MG63 (cell line): Measurements from ENCODE around the gene RNF212B. TPM values are rescaled to one million over a fixed set of nuclear protein-coding genes. Genes with fewer than 3 reads are reported as not detected.
"Not testable (repeated sequence)": the region's sequence is repeated elsewhere in the genome, so short reads cannot be mapped to it uniquely, and the experiment has no call there.

Experiments
- DNase-seq: peaks from one replicate; pipeline ENCODE4 v3.0.0-alpha.2; 2020
- H3K27me3 ChIP-seq: fragments of 250-450 bp; sonication (Bioruptor Pico); 2 replicates; pipeline ENCODE4 v1.5.1; 2020; ENCODE audit warnings: mild to moderate bottlenecking, moderate library complexity
- H3K36me3 ChIP-seq: fragments of 250-450 bp; sonication (Bioruptor Pico); 2 replicates; pipeline ENCODE4 v1.5.1; 2020; ENCODE audit warnings: mild to moderate bottlenecking, moderate library complexity
- H3K4me3 ChIP-seq: fragments of 250-450 bp; sonication (Bioruptor Pico); 2 replicates; pipeline ENCODE4 v1.5.1; 2020; ENCODE audit warnings: mild to moderate bottlenecking, moderate library complexity
- H3K9me3 ChIP-seq: fragments of 250-450 bp; sonication (Bioruptor Pico); 2 replicates; pipeline ENCODE4 v1.5.1; 2020; ENCODE audit warnings: mild to moderate bottlenecking, moderate library complexity
- total RNA-seq: library from RNA; depleted of rRNA; stranded (reverse); fragments of >200 nt; shearing (Covaris generic); gene quantifications from 2 replicates; pipeline ENCODE4 v1.2.3, GENCODE V29; 2014; ENCODE audit warnings: low replicate concordance; rRNA removed

The RNF212B gene, protein sequence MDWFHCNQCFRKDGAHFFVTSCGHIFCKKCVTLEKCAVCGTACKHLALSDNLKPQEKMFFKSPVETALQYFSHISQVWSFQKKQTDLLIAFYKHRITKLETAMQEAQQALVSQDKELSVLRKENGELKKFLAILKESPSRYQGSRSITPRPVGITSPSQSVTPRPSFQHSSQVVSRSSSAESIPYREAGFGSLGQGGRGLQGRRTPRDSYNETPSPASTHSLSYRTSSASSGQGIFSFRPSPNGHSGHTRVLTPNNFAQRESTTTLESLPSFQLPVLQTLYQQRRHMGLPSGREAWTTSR
- total RNA-seq, result not detected in 2 replicates

DNA sequence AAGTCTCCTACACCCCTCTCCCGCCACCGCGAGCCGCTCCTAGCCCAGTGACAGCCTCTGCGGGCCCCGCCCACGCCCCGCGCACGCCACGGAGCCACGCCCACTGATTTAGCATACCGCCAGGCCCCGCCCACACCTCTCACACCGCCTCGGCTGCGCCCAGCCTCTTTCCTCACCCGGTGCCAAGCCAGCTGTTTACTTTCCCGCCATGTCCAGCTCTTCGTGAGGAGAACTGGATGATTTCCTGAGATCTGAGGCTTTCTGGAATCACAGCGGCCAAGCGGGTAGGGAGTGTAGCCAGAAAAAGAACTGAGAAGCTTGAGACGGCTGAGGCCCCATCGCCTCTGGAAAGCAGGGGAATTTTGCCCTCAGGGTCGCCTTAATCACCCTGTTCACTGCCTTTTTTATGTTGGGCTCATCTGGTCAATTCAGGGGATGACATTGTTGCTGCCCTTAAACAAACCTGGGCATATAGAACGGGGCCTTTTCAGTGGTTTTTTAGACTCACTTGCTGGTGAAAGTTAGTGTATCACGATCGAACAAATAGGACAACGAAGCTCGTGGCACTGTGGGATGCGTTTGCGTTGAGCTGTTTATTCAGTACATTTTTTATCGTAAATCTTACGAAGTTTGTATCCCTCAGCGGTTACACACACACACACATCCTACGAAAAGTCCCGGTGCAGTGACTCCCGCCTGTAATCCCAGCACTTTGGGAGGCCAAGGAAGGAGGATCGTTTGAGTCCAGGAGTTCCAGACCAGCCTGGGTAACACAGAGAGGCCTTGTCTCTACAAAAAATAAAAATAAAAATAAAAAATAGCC, at the start of gene RNF212B:
Gene RNF212B, plus strand, starts transcription at position 165 of the 823 bp plus-strand sequence. CDS start 2,410 bp downstream, outside the sequence.
- peak; percentile 87 for DNase-seq

DNA sequence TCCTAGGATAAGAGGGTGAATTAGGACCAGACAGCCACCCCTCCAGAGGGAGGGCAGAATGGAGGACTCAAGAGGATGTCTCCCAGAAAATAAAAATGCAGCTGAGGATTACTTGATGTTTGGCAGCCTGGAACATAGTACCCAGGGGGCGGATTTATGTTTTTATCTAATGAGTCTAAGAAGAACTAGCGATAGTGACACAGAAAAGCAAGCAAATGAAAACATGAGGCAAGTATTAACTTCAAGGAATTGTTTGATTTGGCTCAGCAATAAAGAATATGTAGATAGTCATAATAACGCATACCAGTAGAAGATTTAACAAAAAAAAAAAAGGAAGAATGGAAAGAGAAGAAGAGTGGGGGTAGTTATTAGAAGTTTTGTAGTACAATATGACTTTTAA, 44.3 kb upstream of the RNF212B start:
- no peaks in the 10 kb centered on the region for H3K9me3 ChIP-seq
- no peaks in the 10 kb centered on the region for H3K27me3 ChIP-seq
- no peak overlapping the region for H3K4me3 ChIP-seq
- DNase-seq, result no peak
- no peaks in the 10 kb centered on the region for H3K36me3 ChIP-seq

More for the DNA sequence above, at the start of gene RNF212B:
- Histone ChIP-seq H3K9me3 (no peaks in the 10 kb centered on the region), H3K27me3 (peaks cover 5% of the 10 kb centered on the region; the same call in 1 of the 2 replicates), H3K4me3 (peak within 1 kb of the TSS; percentile 18), H3K36me3 (no peaks in the 10 kb centered on the region)

DNA sequence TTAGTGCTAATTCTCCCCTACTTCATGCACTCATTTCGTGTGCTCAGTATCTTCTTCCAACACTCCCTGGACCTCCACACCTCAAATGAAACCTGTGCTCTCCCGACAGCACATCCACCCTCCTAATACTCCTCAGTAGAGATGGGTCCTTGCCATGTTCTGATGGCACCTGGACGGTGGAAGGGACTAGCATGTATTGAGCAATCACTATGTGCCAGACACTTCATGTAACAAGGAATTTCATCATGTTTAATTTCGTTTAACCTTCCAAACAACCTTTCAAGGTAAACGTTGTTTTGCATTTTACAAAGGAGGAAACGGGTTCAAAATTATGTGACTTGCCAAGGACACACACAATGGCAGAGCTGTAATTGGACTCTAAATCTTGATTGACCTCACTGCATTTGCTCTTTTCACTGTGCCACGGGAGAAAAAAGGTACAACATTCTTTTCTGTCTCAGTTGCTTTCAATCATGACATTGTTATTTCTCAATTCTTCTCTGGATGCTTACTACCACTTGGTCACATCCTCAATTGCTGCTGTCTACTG, 42.1 kb upstream of the RNF212B start:
- Histone ChIP-seq H3K4me3 (no peak overlapping the region), H3K36me3 (no peaks in the 10 kb centered on the region), H3K9me3 (no peaks in the 10 kb centered on the region), H3K27me3 (no peaks in the 10 kb centered on the region)
- no peak for DNase-seq

DNA sequence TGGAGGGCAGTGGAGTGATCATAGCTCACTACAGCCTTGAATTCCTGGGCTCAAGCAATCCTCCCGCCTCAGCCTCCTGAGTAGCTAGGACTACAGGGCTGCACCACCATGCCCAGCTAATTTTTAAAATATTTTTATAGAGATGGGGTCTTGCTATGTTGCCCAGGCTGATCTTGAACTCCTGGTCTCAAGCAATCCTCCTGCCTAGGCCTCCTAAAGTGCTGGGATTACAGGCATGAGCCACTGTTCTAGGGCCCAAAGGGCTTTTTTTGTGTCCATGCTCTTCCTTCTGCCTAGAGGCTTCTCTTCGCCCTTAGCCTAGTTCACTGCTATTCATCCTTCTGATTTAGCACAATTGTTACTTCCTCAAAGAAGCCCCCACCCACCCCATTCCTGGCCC, 41.2 kb upstream of the RNF212B start:
- H3K27me3 ChIP-seq, H3K9me3 ChIP-seq, DNase-seq, H3K4me3 ChIP-seq, H3K36me3 ChIP-seq: not testable (repeated sequence)

DNA sequence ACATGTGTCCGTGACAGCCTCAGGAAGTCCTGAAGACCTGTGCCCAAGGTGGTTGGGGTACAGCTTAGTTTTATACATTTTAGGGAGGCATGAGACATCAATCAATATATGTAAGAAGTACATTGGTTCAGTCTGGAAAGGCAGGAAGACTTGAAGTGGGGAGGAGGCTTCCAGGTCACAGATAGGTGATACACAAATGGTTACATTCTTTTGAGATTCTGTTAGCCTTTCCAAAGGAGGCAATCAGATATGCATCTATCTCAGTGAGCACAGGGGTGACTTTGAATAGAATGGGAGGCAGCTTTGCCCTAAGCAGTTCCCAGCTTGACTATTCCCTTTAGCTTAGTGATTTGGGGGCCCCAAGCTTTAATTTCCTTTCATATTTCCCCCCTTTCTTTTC, 38.6 kb upstream of the RNF212B start:
- not testable (repeated sequence) for H3K27me3 ChIP-seq, H3K9me3 ChIP-seq, H3K36me3 ChIP-seq, H3K4me3 ChIP-seq, DNase-seq

DNA sequence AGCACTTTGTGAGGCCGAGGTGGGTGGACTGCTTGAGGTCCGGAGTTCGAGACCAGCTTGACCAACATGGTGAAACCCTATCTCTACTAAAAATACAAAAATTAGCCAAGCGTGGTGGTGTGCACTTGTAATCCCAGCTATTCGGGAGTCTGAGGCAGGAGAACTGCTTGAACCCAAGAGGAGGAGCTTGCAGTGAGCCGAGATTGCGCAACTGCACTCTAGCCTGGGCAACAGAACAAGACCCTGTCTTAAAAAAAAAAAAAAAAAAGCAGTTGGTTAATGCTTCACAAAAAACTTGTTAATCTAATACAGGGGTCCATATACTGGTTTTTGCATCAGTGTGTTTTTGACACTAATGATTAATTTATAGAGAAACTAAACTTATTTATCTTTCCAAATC, 35.7 kb upstream of the RNF212B start:
- H3K27me3 ChIP-seq, result no peaks in the 10 kb centered on the region
- DNase-seq, result no peak
- no peaks in the 10 kb centered on the region for H3K9me3 ChIP-seq
- no peaks in the 10 kb centered on the region for H3K36me3 ChIP-seq
- no peak overlapping the region for H3K4me3 ChIP-seq

DNA sequence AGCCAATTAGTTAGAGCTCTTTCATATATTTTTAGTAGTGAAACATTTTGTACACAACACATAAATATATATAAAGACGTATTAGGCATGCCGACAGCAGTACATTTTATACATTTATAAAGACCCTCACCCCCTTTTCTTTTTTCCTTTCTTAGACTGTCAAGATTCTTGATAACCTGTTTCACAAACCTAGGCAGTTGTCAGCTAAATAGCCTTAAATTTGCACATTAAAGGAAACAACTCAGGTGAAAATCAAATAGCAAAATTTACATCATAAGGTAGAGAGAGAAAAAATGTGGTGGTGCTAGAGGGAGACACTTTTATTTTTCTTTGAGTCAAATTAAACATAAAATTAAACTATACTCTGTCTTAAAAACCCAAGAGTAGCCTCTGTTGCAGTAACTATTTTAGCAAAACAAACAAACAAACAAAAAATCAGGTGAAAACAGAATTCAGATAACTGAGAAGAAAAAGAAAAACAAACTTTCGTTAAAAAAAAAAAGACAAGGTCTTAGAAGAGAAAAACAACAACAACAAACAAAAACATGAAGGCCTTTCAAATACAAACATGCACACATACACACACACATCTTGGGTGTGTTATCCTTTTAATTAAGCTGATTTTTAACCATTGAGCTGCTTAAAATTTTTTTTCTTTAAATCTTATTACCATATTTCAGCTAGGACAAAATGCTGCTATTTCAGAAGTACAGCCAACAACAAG, 31.2 kb upstream of the RNF212B start:
- Histone ChIP-seq H3K36me3 (no peaks in the 10 kb centered on the region), H3K9me3 (no peaks in the 10 kb centered on the region), H3K27me3 (no peaks in the 10 kb centered on the region), H3K4me3 (no peak overlapping the region)
- no peak for DNase-seq

DNA sequence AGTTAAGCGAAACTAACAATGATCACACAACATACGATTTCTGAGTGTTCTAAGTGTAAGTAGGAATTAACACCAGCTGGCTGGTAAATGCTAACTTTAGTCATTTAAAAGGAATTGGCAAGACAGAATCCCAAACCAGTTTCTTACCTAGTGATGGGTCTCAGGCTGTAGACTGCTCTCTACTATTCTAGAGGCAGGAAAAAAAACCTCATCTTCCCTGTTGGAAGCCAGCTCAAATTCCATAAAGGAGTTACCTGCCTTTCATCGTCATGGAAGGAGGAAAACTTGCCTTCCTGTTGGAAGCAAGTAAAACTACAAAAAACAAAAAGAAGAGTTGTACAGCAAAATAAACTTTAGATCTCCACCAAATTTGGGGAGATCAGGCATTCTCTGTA, 30.6 kb upstream of the RNF212B start:
- no peak for DNase-seq
- H3K4me3 ChIP-seq, result no peak overlapping the region
- H3K9me3 ChIP-seq, result no peaks in the 10 kb centered on the region
- no peaks in the 10 kb centered on the region for H3K27me3 ChIP-seq
- H3K36me3 ChIP-seq, result no peaks in the 10 kb centered on the region

DNA sequence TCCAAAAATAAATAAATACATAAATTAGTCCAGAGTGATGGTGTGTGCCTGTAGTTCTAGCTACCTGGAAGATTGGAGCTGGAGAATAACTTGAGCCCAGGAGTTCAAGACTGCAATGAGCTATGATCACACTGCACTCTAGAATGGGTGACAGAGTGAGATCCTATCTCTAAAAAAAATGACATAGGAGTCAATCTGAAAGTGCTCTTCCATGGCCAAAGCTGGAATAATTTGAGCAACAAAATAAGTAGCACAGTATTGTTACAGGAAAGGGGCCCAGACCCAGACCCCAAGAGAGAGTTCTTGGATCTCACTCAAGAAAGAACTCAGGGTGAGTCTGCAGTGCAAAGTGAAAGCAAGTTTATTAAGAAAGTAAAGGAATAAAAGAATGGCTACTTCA, 29.4 kb upstream of the RNF212B start:
- Histone ChIP-seq H3K36me3 (no peaks in the 10 kb centered on the region), H3K27me3 (no peaks in the 10 kb centered on the region), H3K4me3 (no peak overlapping the region), H3K9me3 (no peaks in the 10 kb centered on the region)
- DNase-seq, result no peak

DNA sequence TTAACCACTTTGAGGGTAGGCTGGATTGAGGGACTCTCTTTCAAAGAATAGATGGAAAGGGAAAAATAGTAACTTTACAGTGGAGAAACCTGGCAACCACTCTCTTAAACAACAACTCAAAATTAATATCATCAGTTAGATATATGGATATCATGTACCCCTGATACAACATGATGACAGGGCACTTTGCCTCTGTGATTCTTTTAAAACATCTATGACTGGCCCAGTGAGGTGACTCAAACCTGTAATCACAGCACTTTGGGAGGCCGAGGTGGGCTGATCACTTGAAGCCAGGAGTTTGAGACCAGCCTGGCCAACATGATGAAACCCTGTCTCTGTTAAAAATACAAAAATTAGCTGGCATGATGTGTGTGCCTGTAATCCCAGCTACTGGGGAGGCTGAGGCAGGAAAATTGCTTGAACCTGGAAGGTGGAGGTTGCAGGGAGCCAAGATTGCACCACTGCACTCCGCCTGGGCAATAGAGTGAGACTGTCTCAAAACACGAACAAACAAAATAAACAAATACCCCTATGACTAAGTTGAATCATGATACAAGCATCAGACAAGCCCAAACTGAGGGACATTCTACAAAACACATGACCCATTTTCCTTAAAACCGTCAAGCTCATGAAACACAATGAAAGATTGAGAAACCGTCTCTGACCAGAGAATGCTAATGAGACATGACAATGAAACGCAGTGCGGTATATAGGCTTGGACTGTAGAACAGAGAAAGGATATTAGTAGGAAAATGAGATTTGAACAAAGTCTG, 27.9 kb upstream of the RNF212B start:
- H3K27me3 ChIP-seq, result no peaks in the 10 kb centered on the region
- peak; percentile 1 for DNase-seq

DNA sequence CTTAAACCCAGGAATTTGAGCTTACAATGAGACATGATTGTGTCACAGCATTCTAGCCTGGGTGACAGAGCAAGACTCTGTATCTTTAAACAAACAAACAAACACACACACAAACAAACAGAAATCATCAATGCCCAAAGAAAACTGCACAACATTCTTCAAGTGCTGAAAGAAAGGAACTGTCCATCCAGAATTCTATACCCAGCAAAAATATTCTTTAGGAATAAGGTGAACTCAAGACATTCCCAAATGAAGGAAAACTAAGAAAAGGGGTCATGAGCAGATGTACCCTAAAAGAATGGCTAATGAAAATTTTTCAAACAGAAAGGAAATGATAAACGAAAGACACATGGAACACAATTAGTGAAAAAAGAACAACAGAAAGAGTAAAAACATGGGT, 22.3 kb upstream of the RNF212B start:
- no peak for DNase-seq
- H3K9me3 ChIP-seq, result 0 out of 2 replicates have a peak, but pooled peaks cover 1% of the 10 kb centered on the region
- no peak overlapping the region for H3K4me3 ChIP-seq
- no peaks in the 10 kb centered on the region for H3K27me3 ChIP-seq
- H3K36me3 ChIP-seq, result no peaks in the 10 kb centered on the region

More for the DNA sequence above, 27.9 kb upstream of the RNF212B start:
- no peaks in the 10 kb centered on the region for H3K9me3 ChIP-seq
- no peak overlapping the region for H3K4me3 ChIP-seq
- H3K36me3 ChIP-seq, result no peaks in the 10 kb centered on the region

DNA sequence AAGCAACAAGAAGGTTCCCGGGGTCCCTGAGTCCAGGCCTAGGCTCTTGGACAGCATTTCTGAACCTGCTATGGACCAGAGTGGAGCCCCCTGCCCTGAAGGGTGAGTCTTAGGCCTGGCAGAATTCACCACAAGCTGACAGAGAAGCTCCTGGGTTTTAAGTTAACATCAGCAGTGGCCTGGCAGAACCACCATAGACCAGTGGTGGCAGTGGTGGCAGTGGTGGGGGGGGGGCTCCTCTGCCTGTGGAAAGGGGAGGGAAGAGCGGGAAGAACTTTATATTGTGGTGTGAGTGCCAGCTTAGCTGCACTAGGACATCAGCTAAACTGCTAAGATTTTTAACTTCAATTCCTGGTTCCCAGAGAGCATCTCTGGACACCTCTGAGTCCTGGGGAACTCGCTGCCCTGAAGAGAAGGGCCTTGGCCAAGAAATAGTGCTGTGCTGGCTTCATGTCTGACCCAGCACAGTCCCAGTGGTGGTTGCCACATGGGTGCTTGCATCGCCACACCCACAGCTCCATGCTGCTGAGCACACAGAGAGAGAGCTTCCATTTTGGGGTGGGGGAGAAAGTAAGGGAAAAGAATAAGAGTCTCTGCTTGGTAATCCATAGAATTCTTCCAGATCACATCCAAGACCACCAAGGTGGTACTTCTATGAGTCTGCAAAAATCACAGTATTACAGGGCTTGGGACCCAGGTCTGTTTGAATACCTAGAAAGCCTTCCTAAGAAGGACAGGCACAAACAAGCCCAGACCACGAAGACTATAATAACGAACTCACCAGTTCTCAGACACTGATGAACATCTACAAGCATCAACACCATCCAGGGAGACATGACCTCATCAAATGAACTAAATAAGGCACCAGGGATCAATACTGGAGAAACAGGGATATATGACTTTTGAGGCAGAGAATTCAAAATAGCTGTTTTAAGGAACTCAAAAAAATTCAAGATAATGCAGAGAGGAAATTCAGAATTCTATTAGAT, 20.4 kb upstream of the RNF212B start:
- DNase-seq, result no peak
- Histone ChIP-seq H3K4me3 (no peak overlapping the region), H3K27me3 (no peaks in the 10 kb centered on the region), H3K9me3 (0 out of 2 replicates have a peak, but pooled peaks cover 1% of the 10 kb centered on the region), H3K36me3 (no peaks in the 10 kb centered on the region)

DNA sequence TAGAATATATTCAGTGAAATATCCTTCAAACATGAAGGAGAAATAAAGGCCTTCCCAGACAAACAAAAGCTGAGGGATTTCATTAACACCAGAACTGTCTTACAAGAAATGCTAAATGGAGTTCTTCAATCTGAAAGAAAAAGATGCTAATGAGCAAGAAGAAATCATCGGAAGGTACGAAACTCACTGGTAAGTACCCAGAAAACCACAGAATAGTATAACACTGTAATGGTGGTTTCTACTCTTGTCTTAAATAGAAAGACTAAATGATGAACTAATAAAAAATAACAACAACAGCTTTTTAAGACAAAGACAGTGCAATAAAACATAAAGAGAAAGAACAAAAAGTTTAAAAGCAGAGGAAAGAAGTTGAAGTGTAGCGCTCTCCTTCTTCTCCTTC, 18.7 kb upstream of the RNF212B start:
- no peaks in the 10 kb centered on the region for H3K27me3 ChIP-seq
- 0 out of 2 replicates have a peak, but pooled peaks cover 1% of the 10 kb centered on the region for H3K9me3 ChIP-seq
- no peak for DNase-seq
- H3K4me3 ChIP-seq, result no peak overlapping the region
- no peaks in the 10 kb centered on the region for H3K36me3 ChIP-seq

DNA sequence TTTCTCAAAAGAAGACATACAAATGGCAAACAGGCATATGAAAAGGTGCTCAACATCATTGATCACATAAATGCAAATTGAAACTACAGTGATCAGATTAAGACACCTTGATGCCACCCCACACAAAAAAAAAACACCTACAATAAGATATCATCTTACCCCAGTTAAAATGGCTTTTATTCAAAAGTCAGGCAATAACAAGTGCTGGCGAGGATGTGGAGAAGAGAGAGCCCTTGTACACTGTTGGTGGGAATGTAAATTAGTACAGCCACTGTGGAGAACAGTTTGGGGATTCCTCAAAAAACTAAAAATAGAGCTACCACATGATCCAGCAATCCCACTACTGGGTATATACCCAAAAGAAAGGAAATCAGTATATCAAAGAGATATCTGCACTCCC, 12.8 kb upstream of the RNF212B start:
- not testable (repeated sequence) for DNase-seq, H3K4me3 ChIP-seq, H3K36me3 ChIP-seq, H3K27me3 ChIP-seq, H3K9me3 ChIP-seq

DNA sequence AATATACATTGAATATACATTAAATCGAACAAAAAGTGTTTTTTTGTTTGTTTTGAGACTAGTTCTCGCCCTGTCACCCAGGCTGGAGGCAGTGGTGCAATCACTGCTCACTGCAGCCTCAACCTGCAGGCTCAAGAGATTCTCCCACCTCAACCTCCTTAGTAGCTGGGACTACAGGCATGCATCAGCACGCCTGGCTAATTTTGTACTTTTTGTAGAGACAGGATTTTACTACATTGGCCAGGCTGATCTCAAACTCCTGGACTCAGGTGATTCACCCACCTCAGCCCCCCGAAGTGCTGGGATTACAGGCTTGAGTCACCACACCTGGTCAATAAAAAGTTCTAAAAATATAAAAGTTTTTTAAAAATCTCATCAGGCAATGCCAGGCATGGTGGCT, 10.2 kb upstream of the RNF212B start:
- no peaks in the 10 kb centered on the region for H3K9me3 ChIP-seq
- no peak overlapping the region for H3K4me3 ChIP-seq
- H3K36me3 ChIP-seq, result no peaks in the 10 kb centered on the region
- no peak for DNase-seq
- H3K27me3 ChIP-seq, result no peaks in the 10 kb centered on the region
